ENCODE results near the gene RFESD. TPM values are rescaled to one million over a fixed set of nuclear protein-coding genes. Genes with fewer than 3 reads are reported as not detected.

The RFESD gene
- total and polyA plus RNA-seq, 2 of the 8 experiments (the other 6 are each of a cell fraction or from before 2014, with no cell fraction given): 1.7 to 2.0 TPM

DNA sequence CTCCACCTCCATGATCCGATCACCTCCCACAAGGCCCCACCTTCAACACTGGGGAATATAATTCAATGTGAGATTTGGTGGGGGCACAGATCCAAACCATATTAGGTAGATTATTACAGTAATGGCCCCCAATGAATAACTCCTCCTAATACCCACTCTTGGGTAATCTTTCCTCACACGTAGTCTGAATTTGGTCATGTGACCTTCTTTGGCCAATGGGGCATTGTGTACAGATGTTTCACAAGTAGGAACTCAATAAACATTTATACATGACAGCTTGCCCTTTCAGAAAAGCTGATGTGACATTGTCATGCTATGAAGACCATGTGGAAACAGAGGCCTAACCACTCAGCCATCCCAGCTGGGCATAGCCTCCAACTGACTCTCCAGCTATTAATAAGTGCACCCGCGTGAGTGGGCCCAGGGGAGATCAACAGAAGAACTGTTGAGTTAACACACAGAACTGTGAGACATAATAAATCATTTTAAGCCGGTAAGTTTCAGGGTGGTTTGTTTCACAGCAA lies 16.1 kb upstream of the RFESD start:
- H3K27me3 ChIP-seq (replicated peaks in 1 of 4; ENCODE audit: control insufficient read depth in 3 of 4, extremely low read depth in 1 of 4, insufficient read depth in 3 of 4, low read length in 3 of 4): no peaks in the 10 kb centered on the region
- no peak overlapping the region for H4K5ac ChIP-seq (ENCODE audit: insufficient read length, low read depth, low read length)
- H3K4me3 ChIP-seq (ENCODE audit: extremely low read depth in 1 of 4, insufficient read depth in 2 of 4, low read depth in 3 of 4, low read length in 4 of 4): no peak overlapping the region
- WGBS, 2 experiments (ENCODE audit: extremely low coverage in 1 of 2, insufficient coverage in 1 of 2, insufficient read length in 1 of 2, insufficient replicate concordance in 2 of 2, low coverage in 1 of 2, low lambda C conversion rate in 2 of 2, missing lambda C conversion rate in 1 of 2): 89% methylated on average over 5 of the region's 5 CpGs; no CpG with 5 or more reads in 1 of the 2 experiments
- H4K20me1 ChIP-seq (replicated peaks in 1 of 2; ENCODE audit: control insufficient read depth in 1 of 2, insufficient read depth in 2 of 2, low read length in 2 of 2): no peaks in the 10 kb centered on the region
- H3K18ac ChIP-seq (ENCODE audit: extremely low read depth, low read length): no peak overlapping the region
- H3K9me3 ChIP-seq (ENCODE audit: insufficient read depth in 2 of 2, low read depth in 1 of 2, low read length in 1 of 2): peaks cover 13 to 20% of the 10 kb centered on the region in 2 experiments
- no peak overlapping the region for H4K8ac ChIP-seq (ENCODE audit: extremely low read depth, insufficient read depth, low read length)
- H3K14ac ChIP-seq (ENCODE audit: insufficient read length): no peak overlapping the region
- no peak overlapping the region for H3K9ac ChIP-seq (replicated peaks in 1 of 4; ENCODE audit: extremely low read depth in 1 of 4, low read depth in 3 of 4, low read length in 3 of 4)
- ChIA-PET POLR2A (ENCODE audit: partially characterized antibody) (interaction anchor here (0.9 kb wide), 1 partner anchor 9 kb away, joined by 4 read pairs; no protein-coding TSS in a partner anchor), CTCF (ENCODE audit: partially characterized antibody) (interaction anchor here (0.9 to 1.3 kb wide), 2 partner anchors 17 to 23 kb away, joined by 3 to 7 read pairs; partner anchors contain the start of gene RFESD)
- TF ChIP-seq POLR2AphosphoS5 (IDR thresholded peaks at IDR 0.05; ENCODE audit: low read depth, low read length): no peak
- TF ChIP-seq SP1 (IDR thresholded peaks at IDR 0.05; ENCODE audit: low read depth, low read length): no peak
- no peak for TF ChIP-seq RAD21 (IDR thresholded peaks at IDR 0.05 in 1 of 2, conservative IDR thresholded peaks at IDR 0.05 in 1 of 2; ENCODE audit: low read depth in 2 of 2, low read length in 2 of 2)
- no peak for TF ChIP-seq CBX8 (IDR thresholded peaks at IDR 0.05; ENCODE audit: borderline replicate concordance, low read depth, low read length)
- TF ChIP-seq BRCA1 (IDR thresholded peaks at IDR 0.05; ENCODE audit: low read depth, low read length): no peak
- TF ChIP-seq EZH2 (IDR thresholded peaks at IDR 0.05; ENCODE audit: low read depth, low read length, severe bottlenecking): no peak
- TF ChIP-seq SP2 (IDR thresholded peaks at IDR 0.05; ENCODE audit: low read length): no peak
- TF ChIP-seq, protein P1, sequence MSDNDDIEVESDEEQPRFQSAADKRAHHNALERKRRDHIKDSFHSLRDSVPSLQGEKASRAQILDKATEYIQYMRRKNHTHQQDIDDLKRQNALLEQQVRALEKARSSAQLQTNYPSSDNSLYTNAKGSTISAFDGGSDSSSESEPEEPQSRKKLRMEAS (IDR thresholded peaks at IDR 0.05): no peak
- no peak for TF ChIP-seq NRF1 (IDR thresholded peaks at IDR 0.05; ENCODE audit: low read depth, low read length)
- TF ChIP-seq BCL11A (IDR thresholded peaks at IDR 0.05; ENCODE audit: low read depth in 2 of 2, low read length in 2 of 2): no peak
- no peak for TF ChIP-seq EGR1 (IDR thresholded peaks at IDR 0.05; ENCODE audit: borderline replicate concordance, low read depth, low read length)
- H3K79me2 ChIP-seq (ENCODE audit: control insufficient read depth in 1 of 2, insufficient read depth in 2 of 2, low read length in 2 of 2): no peaks in the 10 kb centered on the region
- H3K4me2 ChIP-seq (ENCODE audit: insufficient read depth in 1 of 2, low read depth in 2 of 2, low read length in 2 of 2): no peak overlapping the region
- no peaks in the 10 kb centered on the region for H3K23me2 ChIP-seq (ENCODE audit: low read depth, low read length)
- H3K27ac ChIP-seq (ENCODE audit: low read depth, low read length): no peak overlapping the region
- H2BK15ac ChIP-seq (ENCODE audit: low read length): no peak overlapping the region
- no peak overlapping the region for H2BK12ac ChIP-seq (ENCODE audit: low read depth, low read length)
- no peak overlapping the region for H2AK5ac ChIP-seq (ENCODE audit: low read depth, low read length)
- H3K4ac ChIP-seq (replicated peaks; ENCODE audit: insufficient read length, low read depth, low read length): no peak overlapping the region
- FAIRE-seq (no peak), DNase-seq (ENCODE audit: low read depth in 1 of 2, low spot score in 2 of 2) (no peak)
- no peak overlapping the region for H2BK5ac ChIP-seq (ENCODE audit: low read depth, low read length)
- no peaks in the 10 kb centered on the region for H3K79me1 ChIP-seq (ENCODE audit: low read depth, low read length)
- no peak overlapping the region for H2BK20ac ChIP-seq (ENCODE audit: low read length)
- H3K23ac ChIP-seq (ENCODE audit: insufficient read length): no peak overlapping the region
- no peak overlapping the region for H2BK120ac ChIP-seq (replicated peaks; ENCODE audit: low read depth, low read length)
- H4K91ac ChIP-seq (replicated peaks; ENCODE audit: insufficient read length, low read length): no peak overlapping the region
- no peaks in the 10 kb centered on the region for H3K36me3 ChIP-seq (ENCODE audit: control insufficient read depth in 2 of 4, insufficient read depth in 4 of 4, low read length in 3 of 4)
- H3K4me1 ChIP-seq (replicated peaks in 1 of 4; ENCODE audit: control insufficient read depth in 3 of 4, insufficient read depth in 4 of 4, low read length in 3 of 4): no peaks in the 10 kb centered on the region
- no peak overlapping the region for H2AFZ ChIP-seq (ENCODE audit: low read length)
- no peak overlapping the region for H3K56ac ChIP-seq (replicated peaks; ENCODE audit: insufficient read length, low read depth, low read length)

All from H1 (cell line).